A549 (cell line): ENCODE measurements around the gene ATP9B. TPM values are rescaled to one million over a fixed set of nuclear protein-coding genes. Genes with fewer than 3 reads are reported as not detected.

Source experiments
- ATAC-seq, 2 experiments: fragments of 200-7000 bp in 1 of 2; fragments of >200 bp in 1 of 2; cut with Nextera tagmentation in 1 of 2; cut with Tn5 transposase in 1 of 2; 3 replicates each; pipeline versions ENCODE4 v1.8.0 to v1.9.1; 2018 to 2020; ENCODE audit warnings: mild to moderate bottlenecking in 1 of 2, moderate library complexity in 1 of 2
- CTCF ChIA-PET: fragments of 300-600 bp; sonication (Branson Sonifier 250); formaldehyde crosslinking; extraction: SDS; loops from one replicate; lab custom pipeline; 2021; ENCODE audit warnings: antibody characterized with exemption, inconsistent platforms; lab: Yijun Ruan, JAX
- POLR2A ChIA-PET: fragments of 350-600 bp; formaldehyde crosslinking; extraction: SDS; loops from one replicate; lab custom pipeline; 2021; ENCODE audit warnings: antibody characterized with exemption, inconsistent platforms; lab: Yijun Ruan, JAX
- DNase-seq, 2 experiments: peaks; one replicate each; pipeline versions ENCODE4 v3.0.0 to v3.0.0-alpha.2; 2011 to 2016; ENCODE audit warnings: low read depth in 1 of 2, low spot score in 1 of 2
- FAIRE-seq: peaks from 2 replicates; lab custom pipeline; 2011; peaks lifted over from hg19 to GRCh38; lab: Jason Lieb, UNC
- H3K27ac ChIP-seq, 2 experiments: fragments of >200 bp; sonication (Bioruptor Twin); formaldehyde crosslinking; 3 replicates each; pipeline ENCODE4 v1.5.1; 2016 to 2017
- H3K4me1 ChIP-seq: fragments of >200 bp; sonication (Bioruptor Twin); formaldehyde crosslinking; 3 replicates; pipeline ENCODE4 v1.6.1; 2016
- H3K4me2 ChIP-seq: fragments of >200 bp; sonication (Bioruptor Twin); formaldehyde crosslinking; 3 replicates; pipeline ENCODE4 v1.6.1; 2016
- H3K4me3 ChIP-seq: fragments of >200 bp; sonication (Bioruptor Twin); formaldehyde crosslinking; 3 replicates; pipeline ENCODE4 v1.5.1; 2016
- H3K9me3 ChIP-seq: fragments of >200 bp; sonication (Bioruptor Twin); formaldehyde crosslinking; 3 replicates; pipeline ENCODE4 v1.6.1; 2016
- BHLHE40 ChIP-seq: IDR thresholded peaks from 2 replicates; pipeline ENCODE4 v1.6.1; 2012; ENCODE audit warnings: low read depth, low read length, inconsistent platforms
- CBX2 ChIP-seq: fragments of 200-600 bp; sonication (generic); IDR thresholded peaks from 2 replicates; pipeline ENCODE4 v1.6.1; 2016; ENCODE audit warnings: low read depth, mild to moderate bottlenecking, borderline replicate concordance
- ESRRA ChIP-seq: fragments of 150-350 bp; IDR thresholded peaks from 2 replicates; pipeline ENCODE4 v1.6.1; 2014; ENCODE audit warnings: mild to moderate bottlenecking, low read length, borderline replicate concordance
- FOSB ChIP-seq: fragments of 250-450 bp; sonication (Bioruptor Pico); IDR thresholded peaks from 2 replicates; pipeline ENCODE4 v1.5.0; 2020; ENCODE audit warnings: mild to moderate bottlenecking, moderate library complexity
- GATA3 ChIP-seq: IDR thresholded peaks from 2 replicates; pipeline ENCODE4 v1.6.1; 2012; ENCODE audit warnings: borderline replicate concordance
- HDAC2 ChIP-seq: fragments of 200-600 bp; sonication (generic); IDR thresholded peaks from 2 replicates; pipeline ENCODE4 v1.6.1; 2016
- HEYL ChIP-seq: fragments of 250-450 bp; sonication (Bioruptor Pico); IDR thresholded peaks from 2 replicates; pipeline ENCODE4 v1.8.0; 2021; ENCODE audit warnings: mild to moderate bottlenecking, moderate library complexity
- HOXA7 ChIP-seq: fragments of 250-450 bp; sonication (Bioruptor Pico); IDR thresholded peaks from 2 replicates; pipeline ENCODE4 v1.5.0; 2020; ENCODE audit warnings: mild to moderate bottlenecking, moderate library complexity
- HOXB13 ChIP-seq: fragments of 250-450 bp; sonication (Bioruptor Pico); IDR thresholded peaks from 2 replicates; pipeline ENCODE4 v1.5.0; 2020; ENCODE audit warnings: low read depth, mild to moderate bottlenecking, moderate library complexity
- JUN ChIP-seq, 2 experiments: fragments of >200 bp; sonication (Bioruptor Twin); formaldehyde crosslinking; IDR thresholded peaks; 2 replicates in 1 of 2; 3 replicates in 1 of 2; pipeline ENCODE4 v1.6.1; 2016 to 2017
- JUNB ChIP-seq: fragments of >200 bp; sonication (Bioruptor Twin); formaldehyde crosslinking; IDR thresholded peaks from 2 replicates; pipeline ENCODE4 v1.6.1; 2016
- KDM1A ChIP-seq: fragments of 200-600 bp; sonication (generic); IDR thresholded peaks from 2 replicates; pipeline ENCODE4 v1.6.1; 2016; ENCODE audit warnings: low read depth, mild to moderate bottlenecking
- KDM5A ChIP-seq: fragments of 200-600 bp; sonication (generic); IDR thresholded peaks from 2 replicates; pipeline ENCODE4 v1.6.1; 2016; ENCODE audit warnings: antibody characterized with exemption, mild to moderate bottlenecking
- MAFK ChIP-seq: fragments of 450-650 bp; IDR thresholded peaks from 2 replicates; pipeline ENCODE4 v1.6.1; 2014; ENCODE audit not compliant: partially characterized antibody
- NR3C1 ChIP-seq: fragments of >200 bp; sonication (Bioruptor Twin); formaldehyde crosslinking; IDR thresholded peaks from 3 replicates; pipeline ENCODE4 v1.6.1; 2017
- POLR2AphosphoS2 ChIP-seq: conservative IDR thresholded peaks from 2 replicates; pipeline ENCODE4 v1.6.1; 2012; ENCODE audit warnings: low read length, improper control_type of control experiment, inconsistent platforms
- RAD21 ChIP-seq, 2 experiments: fragments of >200 bp in 1 of 2; sonication (Bioruptor Twin) in 1 of 2; formaldehyde crosslinking in 1 of 2; IDR thresholded peaks in 1 of 2; conservative IDR thresholded peaks in 1 of 2; 2 replicates in 1 of 2; 3 replicates in 1 of 2; pipeline ENCODE4 v1.6.1; 2012 to 2018; ENCODE audit warnings: inconsistent platforms in 1 of 2
- RCOR1 ChIP-seq: fragments of 150-350 bp; IDR thresholded peaks from 2 replicates; pipeline ENCODE4 v1.6.1; 2014; ENCODE audit warnings: antibody characterized with exemption, low read length, low read depth
- RFX5 ChIP-seq: fragments of 450-650 bp; IDR thresholded peaks from 2 replicates; pipeline ENCODE4 v1.7.1; 2014; ENCODE audit warnings: antibody characterized with exemption, mild to moderate bottlenecking, moderate library complexity
- SMC3 ChIP-seq: fragments of >200 bp; sonication (Bioruptor Twin); formaldehyde crosslinking; IDR thresholded peaks from 3 replicates; pipeline ENCODE4 v1.6.1; 2018; ENCODE audit warnings: inconsistent platforms
- SREBF2 ChIP-seq: fragments of 450-650 bp; IDR thresholded peaks from 2 replicates; pipeline ENCODE4 v1.6.1; 2014; ENCODE audit warnings: mild to moderate bottlenecking, moderate library complexity
- TFCP2L1 ChIP-seq: fragments of 250-450 bp; sonication (Bioruptor Pico); IDR thresholded peaks from 2 replicates; pipeline ENCODE4 v1.5.0; 2021; ENCODE audit warnings: mild to moderate bottlenecking
- TP53 ChIP-seq: fragments of 250-450 bp; sonication (Bioruptor Pico); IDR thresholded peaks from 2 replicates; pipeline ENCODE4 v1.5.0; 2021; ENCODE audit warnings: mild to moderate bottlenecking, moderate library complexity
- ZFP36 ChIP-seq: fragments of 450-650 bp; IDR thresholded peaks from 2 replicates; pipeline ENCODE4 v1.6.1; 2014; ENCODE audit warnings: borderline replicate concordance; ENCODE audit not compliant: partially characterized antibody
- WGBS: methylation state at CpG from one replicate; pipeline ENCODE4 v1.1.6; 2017; ENCODE audit errors: missing lambda C conversion rate; 5-methylcytosine and 5-hydroxymethylcytosine counted together
- polyA plus RNA-seq, 4 experiments: library from polyadenylated mRNA; depleted of rRNA in 3 of 4; stranded (reverse); fragments of >200 nt; fragmentation: RNase III in 1 of 4; extraction: RNeasy Plus Mini Kit Qiagen cat#74134 plus additional on column Dnase treatment in 1 of 4; gene quantifications; 2 replicates in 3 of 4; 3 replicates in 1 of 4; pipeline ENCODE4 v1.2.3, GENCODE V29; 2011 to 2017
- TF ChIP-seq, protein P1 (sequence below): fragments of >200 bp; sonication (Bioruptor Twin); formaldehyde crosslinking; IDR thresholded peaks from 2 replicates; pipeline ENCODE4 v1.6.1; 2016
- TF ChIP-seq, protein P2 (sequence below): fragments of 250-450 bp; sonication (Bioruptor Pico); IDR thresholded peaks from 2 replicates; pipeline ENCODE4 v1.5.0; 2020; ENCODE audit warnings: low read depth, mild to moderate bottlenecking, moderate library complexity
- TF ChIP-seq, protein P3 (sequence below): fragments of 450-650 bp; IDR thresholded peaks from 2 replicates; pipeline ENCODE4 v1.6.1; 2014; ENCODE audit warnings: antibody characterized with exemption
- TF ChIP-seq, protein P4 (sequence below): fragments of 150-350 bp; IDR thresholded peaks from 2 replicates; pipeline ENCODE4 v1.6.1; 2014; ENCODE audit warnings: low read depth, mild to moderate bottlenecking, low read length

Gene ATP9B
- polyA plus RNA-seq, 2 of the 4 experiments (the other 2 are of a cell fraction) = 22.6 to 35.7 TPM

DNA sequence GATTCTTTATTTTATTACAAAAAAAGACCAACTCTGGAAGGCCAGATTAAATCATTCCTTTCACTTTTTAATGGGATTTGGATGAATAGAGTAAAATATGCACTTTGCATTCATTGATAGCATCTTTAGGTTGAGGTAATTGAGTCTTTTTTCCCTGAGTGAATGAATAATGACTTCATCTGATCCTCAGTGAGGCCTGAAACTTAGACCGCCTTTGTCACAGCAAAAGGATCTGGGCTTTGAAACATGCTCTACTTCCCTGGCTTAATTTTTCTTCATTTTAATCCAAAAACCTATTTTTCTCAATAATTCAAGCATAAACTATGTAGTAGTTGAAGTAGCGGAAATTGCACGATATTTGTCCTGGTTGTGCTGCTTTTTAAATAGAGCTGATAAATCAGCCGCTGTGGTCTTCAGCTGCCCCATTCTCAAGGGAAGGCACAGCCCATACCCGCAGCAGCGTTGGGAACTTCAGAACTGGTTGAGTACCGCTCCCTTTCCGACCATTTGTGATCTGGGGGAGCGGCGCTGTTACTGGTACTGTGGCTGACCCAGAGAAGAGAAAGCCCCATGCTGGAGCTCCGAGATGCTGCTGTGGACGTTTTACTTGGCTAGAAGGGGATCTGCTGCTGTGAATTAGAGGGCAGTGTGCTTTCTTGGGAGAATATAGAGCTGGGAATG is 181.2 kb downstream of the ATP9B start:
- WGBS = 92% methylated on average over 12 of the region's 12 CpGs
- no peak for ATAC-seq
- H3K27ac ChIP-seq = no peak overlapping the region

DNA sequence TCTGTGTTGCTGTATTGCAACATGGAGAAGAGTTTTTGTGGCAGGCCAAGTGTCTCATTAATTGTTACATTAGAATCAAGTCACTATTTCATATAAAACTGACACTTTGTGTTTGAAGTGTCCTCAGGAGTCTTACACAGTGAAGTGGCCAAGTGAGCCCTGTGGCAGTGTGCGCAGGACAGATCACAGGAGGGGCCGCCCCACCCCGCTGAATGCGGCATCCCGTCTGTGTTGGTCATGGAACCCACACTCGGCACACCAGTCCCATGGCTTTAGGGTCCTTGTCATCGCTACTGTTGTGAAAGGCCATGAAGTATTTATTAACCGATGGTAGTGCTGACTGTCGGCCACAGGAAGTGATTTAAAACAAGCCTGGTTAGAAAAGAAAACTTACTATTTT is 181.8 kb downstream of the ATP9B start:
- CTCF ChIA-PET = no interaction called here
- ATAC-seq (no peak), FAIRE-seq (no peak), DNase-seq (no peak)
- no peak overlapping the region for H3K4me3 ChIP-seq
- H3K9me3 ChIP-seq = no peaks in the 10 kb centered on the region
- TF ChIP-seq JUN (IDR thresholded peaks at IDR 0.05) = no peak
- TF ChIP-seq JUNB = no peak
- no peak for TF ChIP-seq ZFP36
- TF ChIP-seq FOSB (CRISPR knock-in tag) = no peak
- TF ChIP-seq ESRRA = no peak
- TF ChIP-seq SMC3 = no peak
- TF ChIP-seq RAD21 (conservative IDR thresholded peaks at IDR 0.05 in 1 of 2, IDR thresholded peaks at IDR 0.05 in 1 of 2) = no peak
- no peak for TF ChIP-seq MAFK
- TF ChIP-seq, protein P1, sequence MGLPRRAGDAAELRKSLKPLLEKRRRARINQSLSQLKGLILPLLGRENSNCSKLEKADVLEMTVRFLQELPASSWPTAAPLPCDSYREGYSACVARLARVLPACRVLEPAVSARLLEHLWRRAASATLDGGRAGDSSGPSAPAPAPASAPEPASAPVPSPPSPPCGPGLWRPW = no peak
- no peak for TF ChIP-seq NR3C1
- no peak for TF ChIP-seq HEYL (CRISPR knock-in tag)
- TF ChIP-seq RCOR1 = no peak
- TF ChIP-seq TFCP2L1 (CRISPR knock-in tag) = no peak
- no peak for TF ChIP-seq TP53 (CRISPR knock-in tag)
- POLR2A ChIA-PET = no interaction called here
- no peak overlapping the region for H3K4me2 ChIP-seq
- peaks cover 5% of the 10 kb centered on the region; the same call in 2 of the 3 replicates for H3K4me1 ChIP-seq
- 95% methylated on average over 9 of the region's 9 CpGs for WGBS
- no peak overlapping the region for H3K27ac ChIP-seq

More for the DNA sequence above, 181.2 kb downstream of the ATP9B start:
- no peak for DNase-seq
- no peak for FAIRE-seq
- ChIA-PET POLR2A (no interaction called here), CTCF (no interaction called here)
- no peaks in the 10 kb centered on the region for H3K9me3 ChIP-seq
- TF ChIP-seq, protein P2, sequence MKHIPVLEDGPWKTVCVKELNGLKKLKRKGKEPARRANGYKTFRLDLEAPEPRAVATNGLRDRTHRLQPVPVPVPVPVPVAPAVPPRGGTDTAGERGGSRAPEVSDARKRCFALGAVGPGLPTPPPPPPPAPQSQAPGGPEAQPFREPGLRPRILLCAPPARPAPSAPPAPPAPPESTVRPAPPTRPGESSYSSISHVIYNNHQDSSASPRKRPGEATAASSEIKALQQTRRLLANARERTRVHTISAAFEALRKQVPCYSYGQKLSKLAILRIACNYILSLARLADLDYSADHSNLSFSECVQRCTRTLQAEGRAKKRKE = no peak
- TF ChIP-seq RFX5 = no peak
- TF ChIP-seq CBX2 = no peak
- no peak for TF ChIP-seq HOXA7 (CRISPR knock-in tag)
- TF ChIP-seq GATA3 = no peak
- TF ChIP-seq, protein P3, sequence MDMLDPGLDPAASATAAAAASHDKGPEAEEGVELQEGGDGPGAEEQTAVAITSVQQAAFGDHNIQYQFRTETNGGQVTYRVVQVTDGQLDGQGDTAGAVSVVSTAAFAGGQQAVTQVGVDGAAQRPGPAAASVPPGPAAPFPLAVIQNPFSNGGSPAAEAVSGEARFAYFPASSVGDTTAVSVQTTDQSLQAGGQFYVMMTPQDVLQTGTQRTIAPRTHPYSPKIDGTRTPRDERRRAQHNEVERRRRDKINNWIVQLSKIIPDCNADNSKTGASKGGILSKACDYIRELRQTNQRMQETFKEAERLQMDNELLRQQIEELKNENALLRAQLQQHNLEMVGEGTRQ = no peak
- TF ChIP-seq BHLHE40 = no peak
- H3K4me3 ChIP-seq = no peak overlapping the region
- no peak overlapping the region for H3K4me2 ChIP-seq
- peaks cover 5% of the 10 kb centered on the region; the same call in 2 of the 3 replicates for H3K4me1 ChIP-seq

DNA sequence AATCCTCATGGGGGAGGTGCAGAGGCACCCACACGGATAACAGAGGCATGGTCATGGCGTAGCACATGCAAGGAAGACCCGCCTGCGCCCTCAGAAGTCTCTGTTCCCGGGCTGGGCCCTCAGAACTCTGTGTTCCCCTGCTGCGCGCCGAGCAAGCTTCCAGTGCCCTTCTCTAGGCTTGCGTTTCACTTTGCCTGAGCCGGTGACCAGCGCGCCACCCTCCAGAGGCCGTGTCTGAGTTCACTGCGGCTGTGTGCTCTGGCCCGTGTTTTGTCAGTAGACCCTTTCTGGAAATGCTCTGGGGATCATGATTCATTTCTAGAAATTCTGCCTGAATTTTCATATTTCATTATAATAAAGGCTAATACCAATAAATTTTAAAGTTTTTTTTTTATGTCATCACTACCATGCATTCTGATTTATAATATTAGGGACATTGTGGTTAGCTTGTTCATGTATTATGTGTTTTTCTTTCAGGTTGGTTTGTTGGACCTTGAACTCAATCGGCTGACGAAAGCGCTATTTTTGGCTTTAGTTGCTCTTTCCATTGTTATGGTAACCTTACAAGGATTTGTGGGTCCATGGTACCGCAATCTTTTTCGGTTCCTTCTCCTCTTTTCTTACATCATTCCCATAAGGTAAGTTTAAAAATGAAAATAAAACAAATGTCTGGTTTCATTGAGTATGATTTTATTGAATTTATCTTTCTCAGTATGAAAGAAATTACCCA is 183.9 kb downstream of the ATP9B start:
- Histone ChIP-seq H3K4me2 (no peak overlapping the region), H3K9me3 (no peaks in the 10 kb centered on the region), H3K27ac (no peak overlapping the region), H3K4me1 (no peaks in the 10 kb centered on the region), H3K4me3 (no peak overlapping the region)
- no peak for ATAC-seq
- ChIA-PET POLR2A (no interaction called here), CTCF (no interaction called here)
- 92% methylated on average over 20 of the region's 20 CpGs for WGBS
- no peak for FAIRE-seq
- DNase-seq = no peak
- TF ChIP-seq TP53 (CRISPR knock-in tag) (no peak), HOXB13 (CRISPR knock-in tag) (no peak), FOSB (CRISPR knock-in tag) (no peak), CBX2 (no peak), HDAC2 (no peak), BHLHE40 (no peak), SREBF2 (no peak), KDM1A (no peak), KDM5A (no peak), POLR2AphosphoS2 (no peak)
- TF ChIP-seq, protein P3 = no peak
- TF ChIP-seq, protein P2 = no peak
- TF ChIP-seq, protein P4, sequence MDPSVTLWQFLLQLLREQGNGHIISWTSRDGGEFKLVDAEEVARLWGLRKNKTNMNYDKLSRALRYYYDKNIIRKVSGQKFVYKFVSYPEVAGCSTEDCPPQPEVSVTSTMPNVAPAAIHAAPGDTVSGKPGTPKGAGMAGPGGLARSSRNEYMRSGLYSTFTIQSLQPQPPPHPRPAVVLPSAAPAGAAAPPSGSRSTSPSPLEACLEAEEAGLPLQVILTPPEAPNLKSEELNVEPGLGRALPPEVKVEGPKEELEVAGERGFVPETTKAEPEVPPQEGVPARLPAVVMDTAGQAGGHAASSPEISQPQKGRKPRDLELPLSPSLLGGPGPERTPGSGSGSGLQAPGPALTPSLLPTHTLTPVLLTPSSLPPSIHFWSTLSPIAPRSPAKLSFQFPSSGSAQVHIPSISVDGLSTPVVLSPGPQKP = no peak
- TF ChIP-seq, protein P1 = no peak
